T-cell (primary cell): ENCODE data around the gene TRPM3. TPM values are rescaled to one million over a fixed set of nuclear protein-coding genes. Genes with fewer than 3 reads are reported as not detected.

Experiments used
- ATAC-seq, 4 experiments: fragments of 200-7000 bp in 3 of 4; fragments of 150-1000 bp in 1 of 4; cut with Tn5 transposase; replicated peaks in 1 of 4; 1 replicate in 3 of 4; 2 replicates in 1 of 4; pipeline ENCODE4 v1.10.0; 2021; ENCODE audit warnings: moderate library complexity in 3 of 4, mild to moderate bottlenecking in 2 of 4, moderate number of reproducible peaks in 1 of 4
- CTCF ChIA-PET, 2 donors: fragments of 300-600 bp; sonication (Branson Sonifier 250); formaldehyde crosslinking; loops; one replicate each; lab custom pipeline; 2022; ENCODE audit warnings: antibody characterized with exemption in 2 of 2; lab: Charles Lee
- POLR2A ChIA-PET, 2 donors: fragments of 300-600 bp; sonication (Branson Sonifier 250); formaldehyde crosslinking; loops; one replicate each; lab custom pipeline; 2022; ENCODE audit warnings: antibody characterized with exemption in 2 of 2; lab: Charles Lee
- DNase-seq, 35 experiments: peaks; one replicate each; pipeline versions ENCODE4 v3.0.0 to v3.0.0-alpha.2; 2013 to 2023
- H3K27ac ChIP-seq: one replicate; pipeline ENCODE4 v1.5.1; 2013; ENCODE audit warnings: low read length
- H3K27me3 ChIP-seq, 2 experiments: replicated peaks in 1 of 2; 1 replicate in 1 of 2; 2 replicates in 1 of 2; pipeline versions ENCODE4 v1.6.1 to v1.7.0; 2013; ENCODE audit warnings: low read length in 1 of 2, mixed read lengths in 1 of 2; ENCODE audit not compliant: control insufficient read depth in 2 of 2, insufficient read depth in 2 of 2; ENCODE audit errors: extremely low read depth in 1 of 2
- H3K36me3 ChIP-seq, 2 donors: 1 replicate in 1 of 2; 2 replicates in 1 of 2; pipeline versions ENCODE4 v1.6.1 to v1.7.0; 2013; ENCODE audit warnings: low read length in 1 of 2; ENCODE audit not compliant: control insufficient read depth in 2 of 2, insufficient read depth in 1 of 2; ENCODE audit errors: extremely low read depth in 1 of 2
- H3K4me1 ChIP-seq, 2 experiments: 1 replicate in 1 of 2; 2 replicates in 1 of 2; pipeline versions ENCODE4 v1.6.1 to v1.7.0; 2013; ENCODE audit warnings: low read length in 2 of 2, mixed read lengths in 1 of 2; ENCODE audit not compliant: insufficient read depth in 2 of 2, control insufficient read depth in 1 of 2; ENCODE audit errors: extremely low read depth in 1 of 2
- H3K4me3 ChIP-seq, 2 donors: 1 replicate in 1 of 2; 2 replicates in 1 of 2; pipeline versions ENCODE4 v1.5.1 to v1.7.0; 2013; ENCODE audit warnings: mild to moderate bottlenecking in 2 of 2, low read length in 1 of 2, moderate library complexity in 1 of 2; ENCODE audit not compliant: control insufficient read depth in 1 of 2; ENCODE audit errors: extremely low read depth in 1 of 2
- H3K9me3 ChIP-seq: 2 replicates; pipeline ENCODE4 v1.7.0; 2013
- H3K27ac Mint-ChIP-seq, 2 donors: one replicate each; pipeline ENCODE4 v1.8.0; 2020 to 2021; ENCODE audit warnings: mild to moderate bottlenecking in 2 of 2, mixed read lengths in 2 of 2
- H3K27me3 Mint-ChIP-seq, 2 donors: one replicate each; pipeline ENCODE4 v1.8.0; 2021 to 2022; ENCODE audit warnings: mixed read lengths in 2 of 2
- H3K36me3 Mint-ChIP-seq: one replicate; pipeline ENCODE4 v1.8.0; 2021; ENCODE audit warnings: mixed read lengths
- H3K4me1 Mint-ChIP-seq, 3 donors: one replicate each; pipeline ENCODE4 v1.8.0; 2020 to 2022; ENCODE audit warnings: mixed read lengths in 3 of 3, mild to moderate bottlenecking in 1 of 3
- H3K4me3 Mint-ChIP-seq, 3 donors: one replicate each; pipeline ENCODE4 v1.8.0; 2020 to 2022; ENCODE audit warnings: mild to moderate bottlenecking in 3 of 3, mixed read lengths in 3 of 3, moderate library complexity in 3 of 3
- H3K9me3 Mint-ChIP-seq, 3 donors: one replicate each; pipeline ENCODE4 v1.8.0; 2020 to 2022; ENCODE audit warnings: mixed read lengths in 3 of 3
- WGBS: methylation state at CpG from one replicate; pipeline ENCODE4 v1.1.5; 2013; ENCODE audit warnings: missing lambda C conversion rate; ENCODE audit not compliant: insufficient coverage; 5-methylcytosine and 5-hydroxymethylcytosine counted together
- total RNA-seq, 35 experiments: library from RNA in 6 of 35; stranded (reverse) in 6 of 35; fragments of 120-200 nt in 1 of 35; gene quantifications; one replicate each; pipeline versions ENCODE4 v1.2.1 to v1.2.4 and lab custom pipeline; 2013 to 2026

The TRPM3 gene
- total RNA-seq, 5 donors from 2014 or later (not counting 1 experiment from before 2014, with no cell fraction given), result not detected

- Histone ChIP-seq H3K27ac (no peak overlapping the region), H3K36me3 (no peaks in the 10 kb centered on the region), H3K27me3 (peaks cover 0 to 4% of the 10 kb centered on the region in 2 experiments), H3K9me3 (no peaks in the 10 kb centered on the region), H3K4me1 (no peaks in the 10 kb centered on the region), H3K4me3 (no peak overlapping the region)
- Mint-ChIP-seq H3K27me3 (peaks cover 10 to 17% of the 10 kb centered on the region in 2 donors), H3K4me3 (no peak overlapping the region), H3K4me1 (no peaks in the 10 kb centered on the region), H3K36me3 (no peaks in the 10 kb centered on the region), H3K9me3 (no peaks in the 10 kb centered on the region), H3K27ac (no peak overlapping the region)
- POLR2A ChIA-PET, result interaction anchor here in 1 of 2 donors (0.6 kb wide), 1 partner anchor 239 kb away, joined by 3 read pairs; no protein-coding TSS in a partner anchor
- CTCF ChIA-PET, result no interaction called here
- WGBS, result no CpG with 5 or more reads among the region's 4 CpGs
- DNase-seq (no peak), ATAC-seq (no peak)
Observed at GRCh38 chr9:70692431-70692830, 429.0 kb downstream of the TRPM3 start.

- ATAC-seq, result no peak
- H3K27ac ChIP-seq, result no peak overlapping the region
- H3K36me3 ChIP-seq, result no peaks in the 10 kb centered on the region
- peaks cover 6 to 15% of the 10 kb centered on the region in 2 donors for H3K27me3 Mint-ChIP-seq
- no peaks in the 10 kb centered on the region for H3K9me3 ChIP-seq
- no peak overlapping the region for H3K4me3 Mint-ChIP-seq
- no peak overlapping the region for H3K27ac Mint-ChIP-seq
- no peaks in the 10 kb centered on the region for H3K9me3 Mint-ChIP-seq
- POLR2A ChIA-PET, result no interaction called here
- no peaks in the 10 kb centered on the region for H3K36me3 Mint-ChIP-seq
- H3K27me3 ChIP-seq, result peaks cover 0 to 3% of the 10 kb centered on the region in 2 experiments
- no peaks in the 10 kb centered on the region for H3K4me1 Mint-ChIP-seq
- CTCF ChIA-PET, result no interaction called here
- H3K4me1 ChIP-seq, result no peaks in the 10 kb centered on the region
- DNase-seq, result no peak
- H3K4me3 ChIP-seq, result no peak overlapping the region
Observed at GRCh38 chr9:70688704-70689103, 432.7 kb downstream of the TRPM3 start.

GRCh38 chr9:70683841-70684240, 437.6 kb downstream of the TRPM3 start:
- no peaks in the 10 kb centered on the region for H3K9me3 Mint-ChIP-seq

DNA sequence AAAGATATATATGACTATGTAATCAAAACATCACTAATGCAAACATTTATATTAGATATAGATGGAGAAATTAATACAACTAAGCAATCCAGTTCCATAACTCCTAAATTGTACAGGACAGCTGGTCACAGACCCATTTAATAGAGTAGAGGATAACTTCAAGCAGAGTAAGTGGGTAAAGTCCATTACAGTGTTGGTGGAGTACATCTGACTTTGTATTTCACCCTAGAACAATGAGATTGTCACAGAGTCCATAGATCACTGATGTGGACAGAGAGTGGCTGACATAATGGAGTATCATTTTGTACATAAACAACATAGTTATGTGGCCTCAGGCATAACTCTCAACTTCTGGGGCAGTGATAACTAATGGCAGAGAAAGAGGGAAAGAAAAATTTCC, 439.1 kb downstream of the TRPM3 start:
- ATAC-seq (no peak), DNase-seq (no peak)
- no peaks in the 10 kb centered on the region for H3K4me1 Mint-ChIP-seq
- ChIA-PET POLR2A (no interaction called here), CTCF (no interaction called here)
- Histone ChIP-seq H3K36me3 (no peaks in the 10 kb centered on the region), H3K27ac (no peak overlapping the region), H3K4me3 (no peak overlapping the region), H3K27me3 (peaks cover 0 to 3% of the 10 kb centered on the region in 2 experiments), H3K9me3 (no peaks in the 10 kb centered on the region), H3K4me1 (no peaks in the 10 kb centered on the region)
- H3K36me3 Mint-ChIP-seq, result no peaks in the 10 kb centered on the region
- H3K27me3 Mint-ChIP-seq, result peaks cover 0 to 11% of the 10 kb centered on the region in 2 donors
- no peak overlapping the region for H3K4me3 Mint-ChIP-seq
- no peak overlapping the region for H3K27ac Mint-ChIP-seq
- H3K9me3 Mint-ChIP-seq, result no peaks in the 10 kb centered on the region

More at GRCh38 chr9:70683841-70684240, 437.6 kb downstream of the TRPM3 start:
- Mint-ChIP-seq H3K4me1 (no peaks in the 10 kb centered on the region), H3K36me3 (no peaks in the 10 kb centered on the region), H3K27me3 (peaks cover 5 to 22% of the 10 kb centered on the region in 2 donors), H3K27ac (no peak overlapping the region), H3K4me3 (no peak overlapping the region)
- CTCF ChIA-PET, result no interaction called here
- Histone ChIP-seq H3K4me3 (no peak overlapping the region), H3K27me3 (peaks cover 0 to 3% of the 10 kb centered on the region in 2 experiments), H3K27ac (no peak overlapping the region), H3K9me3 (no peaks in the 10 kb centered on the region), H3K36me3 (no peaks in the 10 kb centered on the region), H3K4me1 (no peaks in the 10 kb centered on the region)
- WGBS, result 100% methylated on average over 1 of the region's 2 CpGs
- no peak for ATAC-seq
- POLR2A ChIA-PET, result no interaction called here
- DNase-seq, result no peak

GRCh38 chr9:70679845-70680244, 441.6 kb downstream of the TRPM3 start:
- H3K4me1 Mint-ChIP-seq, result no peaks in the 10 kb centered on the region
- no peak for DNase-seq
- H3K27me3 ChIP-seq, result no peaks in the 10 kb centered on the region
- peaks cover 0 to 8% of the 10 kb centered on the region in 2 donors for H3K27me3 Mint-ChIP-seq
- H3K9me3 ChIP-seq, result no peaks in the 10 kb centered on the region
- no peaks in the 10 kb centered on the region for H3K4me1 ChIP-seq
- H3K36me3 Mint-ChIP-seq, result no peaks in the 10 kb centered on the region
- CTCF ChIA-PET, result no interaction called here
- WGBS, result 73% methylated on average over 2 of the region's 4 CpGs
- H3K36me3 ChIP-seq, result no peaks in the 10 kb centered on the region
- H3K9me3 Mint-ChIP-seq, result no peaks in the 10 kb centered on the region
- no peak overlapping the region for H3K4me3 ChIP-seq
- H3K27ac ChIP-seq, result no peak overlapping the region
- ATAC-seq, result no peak
- POLR2A ChIA-PET, result no interaction called here
- no peak overlapping the region for H3K27ac Mint-ChIP-seq
- no peak overlapping the region for H3K4me3 Mint-ChIP-seq

- ATAC-seq (no peak), DNase-seq (no peak)
- Mint-ChIP-seq H3K9me3 (no peaks in the 10 kb centered on the region), H3K4me1 (no peaks in the 10 kb centered on the region), H3K4me3 (no peak overlapping the region), H3K36me3 (no peaks in the 10 kb centered on the region), H3K27me3 (peaks cover 0 to 8% of the 10 kb centered on the region in 2 donors), H3K27ac (no peak overlapping the region)
- no peaks in the 10 kb centered on the region for H3K4me1 ChIP-seq
- no peaks in the 10 kb centered on the region for H3K9me3 ChIP-seq
- POLR2A ChIA-PET, result no interaction called here
- H3K4me3 ChIP-seq, result no peak overlapping the region
- no peaks in the 10 kb centered on the region for H3K36me3 ChIP-seq
- no peak overlapping the region for H3K27ac ChIP-seq
- no CpG with 5 or more reads among the region's 4 CpGs for WGBS
- no peaks in the 10 kb centered on the region for H3K27me3 ChIP-seq
- CTCF ChIA-PET, result no interaction called here
Observed at GRCh38 chr9:70678153-70678552, 443.3 kb downstream of the TRPM3 start.
